CD14-positive monocyte (primary cell): Measurements from ENCODE around the gene ZNF341. TPM values are rescaled to one million over a fixed set of nuclear protein-coding genes. Genes with fewer than 3 reads are reported as not detected.

Experiments used
- DNase-seq, 3 donors: peaks; one replicate each; pipeline ENCODE4 v3.0.0-alpha.2; 2011 to 2022
- H2AFZ ChIP-seq: 2 replicates; pipeline ENCODE4 v1.6.0; 2012; ENCODE audit warnings: mild to moderate bottlenecking, low read depth, low read length, inconsistent platforms; ENCODE audit not compliant: insufficient read depth, poor library complexity, severe bottlenecking
- H3K27ac ChIP-seq, 2 donors: 1 replicate in 1 of 2; 2 replicates in 1 of 2; pipeline ENCODE4 v1.5.1; 2012 to 2013; ENCODE audit warnings: low read length in 2 of 2, control low read depth in 1 of 2, inconsistent platforms in 1 of 2, low read depth in 1 of 2, mild to moderate bottlenecking in 1 of 2
- H3K27me3 ChIP-seq, 2 donors: one replicate each; pipeline versions ENCODE4 v1.6.0 to v1.6.1; 2011 to 2013; ENCODE audit warnings: low read length in 2 of 2; ENCODE audit not compliant: control insufficient read depth in 2 of 2, insufficient read depth in 2 of 2
- H3K36me3 ChIP-seq, 2 donors: replicated peaks in 1 of 2; 1 replicate in 1 of 2; 2 replicates in 1 of 2; pipeline versions ENCODE4 v1.5.1 to v1.6.1; 2012 to 2013; ENCODE audit warnings: low read length in 2 of 2, control low read depth in 1 of 2, inconsistent platforms in 1 of 2, mild to moderate bottlenecking in 1 of 2; ENCODE audit not compliant: insufficient read depth in 2 of 2, control insufficient read depth in 1 of 2
- H3K4me1 ChIP-seq, 2 donors: 1 replicate in 1 of 2; 2 replicates in 1 of 2; pipeline versions ENCODE4 v1.5.1 to v1.6.1; 2012 to 2013; ENCODE audit warnings: low read length in 2 of 2, control low read depth in 1 of 2, inconsistent platforms in 1 of 2, mild to moderate bottlenecking in 1 of 2, moderate library complexity in 1 of 2; ENCODE audit not compliant: insufficient read depth in 2 of 2, control insufficient read depth in 1 of 2
- H3K4me2 ChIP-seq: replicated peaks from 2 replicates; pipeline ENCODE3; 2012; ENCODE audit warnings: low read length, moderate library complexity, mild to moderate bottlenecking; ENCODE audit not compliant: poor library complexity, severe bottlenecking; ENCODE audit errors: extremely low read depth
- H3K4me3 ChIP-seq, 3 experiments: fragments of 200-600 bp in 1 of 3; sonication (generic) in 1 of 3; replicated peaks in 1 of 3; 1 replicate in 2 of 3; 2 replicates in 1 of 3; pipeline ENCODE4 v1.5.1; 2011 to 2013; ENCODE audit warnings: low read length in 3 of 3, mild to moderate bottlenecking in 3 of 3, control low read depth in 2 of 3, low read depth in 2 of 3, inconsistent platforms in 1 of 3, moderate library complexity in 1 of 3
- H3K79me2 ChIP-seq: 2 replicates; pipeline ENCODE4 v1.6.0; 2012; ENCODE audit warnings: mild to moderate bottlenecking, control low read depth, inconsistent platforms, low read length, moderate library complexity; ENCODE audit not compliant: insufficient read depth
- H3K9ac ChIP-seq: 2 replicates; pipeline ENCODE4 v1.6.0; 2017; ENCODE audit warnings: low read length, mild to moderate bottlenecking; ENCODE audit not compliant: insufficient read depth, poor library complexity, severe bottlenecking
- H3K9me3 ChIP-seq, 2 donors: replicated peaks in 1 of 2; 1 replicate in 1 of 2; 2 replicates in 1 of 2; pipeline versions ENCODE4 v1.5.1 to v1.6.1; 2012 to 2013; ENCODE audit warnings: low read length in 2 of 2, control low read depth in 1 of 2; ENCODE audit not compliant: control insufficient read depth in 1 of 2, insufficient read depth in 1 of 2
- H4K20me1 ChIP-seq: 2 replicates; pipeline ENCODE4 v1.6.0; 2012; ENCODE audit warnings: mild to moderate bottlenecking, low read length, control low read depth, moderate library complexity; ENCODE audit not compliant: insufficient read depth
- H3K27ac Mint-ChIP-seq, 7 donors: one replicate each; pipeline ENCODE4 v1.8.0; 2020; ENCODE audit warnings: mild to moderate bottlenecking in 7 of 7, mixed read lengths in 7 of 7, moderate library complexity in 6 of 7, inconsistent platforms in 2 of 7
- H3K27me3 Mint-ChIP-seq, 3 donors: one replicate each; pipeline ENCODE4 v1.8.0; 2021 to 2022; ENCODE audit warnings: low read depth in 3 of 3, mild to moderate bottlenecking in 3 of 3, mixed read lengths in 3 of 3, moderate library complexity in 3 of 3, inconsistent platforms in 1 of 3
- H3K36me3 Mint-ChIP-seq, 2 donors: one replicate each; pipeline ENCODE4 v1.8.0; 2020; ENCODE audit warnings: mixed read lengths in 2 of 2, inconsistent platforms in 1 of 2, mild to moderate bottlenecking in 1 of 2
- H3K4me1 Mint-ChIP-seq: one replicate; pipeline ENCODE4 v1.8.0; 2020; ENCODE audit warnings: mild to moderate bottlenecking, mixed read lengths
- H3K4me3 Mint-ChIP-seq, 2 donors: one replicate each; pipeline ENCODE4 v1.8.0; 2020; ENCODE audit warnings: mild to moderate bottlenecking in 2 of 2, mixed read lengths in 2 of 2, moderate library complexity in 1 of 2
- H3K9me3 Mint-ChIP-seq, 7 donors: one replicate each; pipeline ENCODE4 v1.8.0; 2020 to 2022; ENCODE audit warnings: mixed read lengths in 7 of 7, mild to moderate bottlenecking in 6 of 7, moderate library complexity in 6 of 7, inconsistent platforms in 2 of 7
- CTCF ChIP-seq: fragments of 200-600 bp; IDR thresholded peaks from one replicate; pipeline ENCODE4 v1.8.0; 2022; ENCODE audit warnings: antibody characterized with exemption, mild to moderate bottlenecking
- WGBS: methylation state at CpG from one replicate; pipeline ENCODE4 v1.1.5; 2013; ENCODE audit warnings: missing lambda C conversion rate; ENCODE audit not compliant: insufficient coverage; 5-methylcytosine and 5-hydroxymethylcytosine counted together
- intact Hi-C, 2 donors: fragments of 100-400 bp; cut with micrococcal nuclease; formaldehyde crosslinking; loops; one replicate each; pipeline versions ENCODE4 v1.15.0 to v1.15.1; 2023
- polyA plus RNA-seq, 3 donors: library from polyadenylated mRNA; depleted of rRNA in 1 of 3; unstranded in 2 of 3; stranded (reverse) in 1 of 3; fragments of 300-500 nt in 2 of 3; fragments of >200 nt in 1 of 3; fragmentation: Illumina TruSeq in 2 of 3; gene quantifications; 1 replicate in 2 of 3; 2 replicates in 1 of 3; pipeline ENCODE4 v1.2.3, GENCODE V29; 2012 to 2021

The ZNF341 gene
- polyA plus RNA-seq, 3 donors = 1.1 to 10.3 (median 2.3) TPM

- H3K9me3 Mint-ChIP-seq = peaks cover 1 to 4% (median 2%) of the 10 kb centered on the region in 7 donors
- DNase-seq = no peak
- H3K27ac Mint-ChIP-seq = no peak overlapping the region
- no peaks in the 10 kb centered on the region for H3K9me3 ChIP-seq
- H3K4me3 Mint-ChIP-seq = no peak overlapping the region
- H3K4me2 ChIP-seq = no peak overlapping the region
- H3K4me1 Mint-ChIP-seq = peaks cover 55% of the 10 kb centered on the region
- peaks cover 3 to 8% of the 10 kb centered on the region in 2 donors for H3K36me3 ChIP-seq
- no peaks in the 10 kb centered on the region for H3K27me3 ChIP-seq
- no peak overlapping the region for H3K4me3 ChIP-seq
- H3K9ac ChIP-seq = no peak overlapping the region
- peaks cover 41 to 55% of the 10 kb centered on the region in 2 donors for H3K4me1 ChIP-seq
- 13% methylated on average over 1 of the region's 5 CpGs for WGBS
- H3K27me3 Mint-ChIP-seq = peaks cover 0 to 3% (median 0%) of the 10 kb centered on the region in 3 donors
- no peak overlapping the region for H3K27ac ChIP-seq
- TF ChIP-seq CTCF = no peak
- H4K20me1 ChIP-seq = no peaks in the 10 kb centered on the region
- no peak overlapping the region for H2AFZ ChIP-seq
- intact Hi-C loops = no loop called here
- H3K79me2 ChIP-seq = no peaks in the 10 kb centered on the region
- peaks cover 18 to 34% of the 10 kb centered on the region in 2 donors for H3K36me3 Mint-ChIP-seq
Measured at GRCh38 chr20:33783818-33784217, 52.0 kb downstream of the ZNF341 start.

- Histone ChIP-seq H4K20me1 (no peaks in the 10 kb centered on the region), H3K9ac (no peak overlapping the region), H3K4me1 (peaks cover 37 to 53% of the 10 kb centered on the region in 2 donors), H2AFZ (no peak overlapping the region), H3K4me3 (no peak overlapping the region), H3K27ac (no peak overlapping the region), H3K36me3 (peaks cover 3 to 8% of the 10 kb centered on the region in 2 donors), H3K9me3 (no peaks in the 10 kb centered on the region), H3K27me3 (no peaks in the 10 kb centered on the region), H3K79me2 (no peaks in the 10 kb centered on the region), H3K4me2 (no peak overlapping the region)
- DNase-seq = no peak
- Mint-ChIP-seq H3K9me3 (no peaks in the 10 kb centered on the region), H3K27ac (peak overlapping the region in 1 of 7 donors; percentile 36), H3K4me1 (peaks cover 55% of the 10 kb centered on the region), H3K4me3 (no peak overlapping the region), H3K27me3 (peaks cover 0 to 2% (median 0%) of the 10 kb centered on the region in 3 donors), H3K36me3 (peaks cover 18 to 35% of the 10 kb centered on the region in 2 donors)
- no peak for TF ChIP-seq CTCF
- no CpG with 5 or more reads among the region's 2 CpGs for WGBS
- intact Hi-C loops = no loop called here
Measured at GRCh38 chr20:33784225-33784624, 52.4 kb downstream of the ZNF341 start.
